Measurements from ENCODE around the gene IFIT1B. TPM values are rescaled to one million over a fixed set of nuclear protein-coding genes. Genes with fewer than 3 reads are reported as not detected.
"Not testable (repeated sequence)": the region's sequence is repeated elsewhere in the genome, so short reads cannot be mapped to it uniquely, and the experiment has no call there.

The IFIT1B gene
- total RNA-seq, 2 donors from 2014 or later: not detected

DNA sequence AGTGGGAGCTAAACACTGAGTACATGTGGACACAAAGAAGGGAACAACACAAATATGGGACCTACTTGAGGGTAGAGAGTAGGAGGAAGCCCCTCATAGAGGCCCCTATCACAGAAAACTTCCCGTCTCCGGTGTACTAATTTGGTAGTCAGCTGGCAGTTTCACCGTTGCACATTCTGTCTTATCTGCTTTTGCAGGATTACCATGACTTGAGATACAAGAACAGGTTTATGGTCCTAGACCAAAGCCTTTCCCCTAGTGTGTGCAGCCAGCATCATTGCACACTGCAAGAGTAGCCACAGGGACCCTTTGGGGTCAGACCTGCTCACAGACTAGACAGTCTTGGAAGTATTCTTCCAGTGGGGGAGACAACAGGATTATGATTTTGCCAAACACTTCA is 5.9 kb upstream of the IFIT1B start:
- ATAC-seq: no peak
- intact Hi-C loops (cut with DNase I, micrococcal nuclease): no loop called here
- DNase-seq: no peak

GRCh38 chr10:89373916-89374711 is 3.7 kb upstream of the IFIT1B start:
- intact Hi-C loops (cut with DNase I, micrococcal nuclease): no loop called here
- ATAC-seq (peak; percentile 95), DNase-seq (peak; percentile 70 to 89)

GRCh38 chr10:89374713-89375141 is 3.1 kb upstream of the IFIT1B start:
- DNase-seq (no peak), ATAC-seq (peak; percentile 8)
- intact Hi-C loops (cut with DNase I, micrococcal nuclease): no loop called here

GRCh38 chr10:89379103-89379502 is 1.2 kb downstream of the IFIT1B start:
- DNase-seq: no peak
- ATAC-seq: no peak
- intact Hi-C loops (cut with DNase I, micrococcal nuclease): no loop called here

DNA sequence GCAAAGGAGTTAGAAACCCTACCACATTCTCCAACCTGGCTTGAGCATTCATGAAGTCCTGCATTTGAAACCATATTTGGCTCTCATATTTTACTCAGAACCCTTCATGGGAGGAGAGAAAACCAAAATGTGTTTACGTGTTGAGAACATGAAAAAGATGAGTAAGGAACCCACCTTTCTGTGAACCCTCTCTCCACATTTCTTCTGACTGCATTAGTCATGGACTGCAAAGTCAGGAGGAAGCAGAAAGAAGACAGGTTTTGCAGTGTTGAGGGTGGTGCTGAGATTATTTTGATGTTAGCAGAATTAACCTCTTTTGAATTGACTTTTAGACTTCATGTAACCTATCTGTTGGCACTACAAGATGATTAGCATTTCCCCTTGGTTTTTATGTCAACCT is 4.9 kb downstream of the IFIT1B start:
- no peak for DNase-seq
- no peak for ATAC-seq

GRCh38 chr10:89384474-89385340 is 6.9 kb downstream of the IFIT1B start:
- ATAC-seq (no peak), DNase-seq (no peak)
- intact Hi-C loops (cut with DNase I, micrococcal nuclease): no loop called here

More for the DNA sequence above, 4.9 kb downstream of the IFIT1B start:
- intact Hi-C loops (cut with DNase I, micrococcal nuclease): no loop called here

DNA sequence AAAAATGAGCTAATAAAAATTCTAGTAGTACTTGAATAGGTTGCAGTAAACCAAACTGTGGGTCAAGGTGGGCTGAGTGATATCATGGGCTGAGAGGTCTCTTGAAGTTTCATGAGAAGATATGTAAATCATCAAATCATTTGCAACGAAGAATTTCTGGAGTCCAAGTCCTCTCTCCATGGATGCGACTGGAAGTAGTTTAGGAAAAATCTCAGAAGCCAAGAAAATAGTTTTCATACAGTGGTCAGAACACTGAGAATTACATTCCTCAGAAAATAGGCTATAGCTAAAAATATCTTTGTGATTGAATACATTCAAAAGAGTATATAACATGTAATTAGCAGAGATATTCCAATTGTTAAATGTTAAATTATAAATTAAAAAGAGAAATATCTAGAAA is 10.9 kb downstream of the IFIT1B start:
- intact Hi-C loops (cut with DNase I, micrococcal nuclease): no loop called here
- ATAC-seq (no peak), DNase-seq (no peak)

DNA sequence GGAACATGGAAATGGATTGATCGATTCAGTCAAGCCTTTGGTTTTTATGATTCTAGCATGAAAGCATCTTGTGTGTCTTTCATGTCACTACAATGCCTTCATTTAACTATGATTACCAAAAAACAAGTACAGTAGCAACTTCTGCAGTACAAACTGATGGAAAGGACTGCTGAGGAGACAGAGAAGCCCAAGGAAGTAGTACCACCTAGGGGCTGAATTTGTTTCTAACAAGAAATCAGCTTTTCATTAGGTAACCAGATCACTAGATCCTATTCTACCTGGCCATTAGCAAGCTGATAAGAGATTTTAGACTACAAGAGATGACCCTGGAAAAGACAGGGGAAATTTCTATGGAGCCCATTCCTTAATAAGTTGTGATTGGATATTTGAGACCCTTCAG is 11.4 kb downstream of the IFIT1B start:
- intact Hi-C loops (cut with DNase I, micrococcal nuclease): no loop called here
- DNase-seq: no peak
- no peak for ATAC-seq

- DNase-seq (no peak), ATAC-seq (no peak)
- intact Hi-C loops (cut with DNase I, micrococcal nuclease): no loop called here
Observed at GRCh38 chr10:89390476-89391225, 12.8 kb downstream of the IFIT1B start.

- intact Hi-C loops (cut with DNase I, micrococcal nuclease); ATAC-seq; DNase-seq: not testable (repeated sequence)
Observed at GRCh38 chr10:89391226-89391576, 13.3 kb downstream of the IFIT1B start.

GRCh38 chr10:89391907-89392756 is 14.3 kb downstream of the IFIT1B start, which contains the start of gene IFIT1:
IFIT1 (plus strand) TSS chr10:89392623; CDS start chr10:89392713, 90 bp downstream.
- intact Hi-C loops (cut with DNase I, micrococcal nuclease): no loop called here

DNA sequence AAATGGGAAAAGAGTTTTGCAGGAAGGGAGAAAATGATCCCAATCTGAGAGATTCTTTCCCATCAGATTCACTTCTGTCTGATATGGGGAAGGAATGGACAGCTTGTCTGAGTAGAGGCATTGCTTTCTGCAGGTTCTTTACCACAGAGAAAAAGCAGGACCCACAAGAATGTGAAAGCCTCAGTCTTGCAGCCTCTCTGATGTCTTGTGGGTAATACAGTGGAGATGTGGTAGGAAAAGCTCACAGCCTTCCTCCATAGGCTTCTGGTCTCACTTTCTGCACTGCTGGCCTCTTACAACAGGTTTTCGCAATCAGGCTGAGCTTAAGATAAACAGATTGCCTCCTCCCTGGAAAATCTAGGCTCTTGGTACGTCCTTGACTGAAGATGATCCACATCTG is 15.1 kb downstream of the IFIT1B start:
- intact Hi-C loops (cut with DNase I, micrococcal nuclease): no loop called here
- ATAC-seq (peak; percentile 46), DNase-seq (no peak)

More at GRCh38 chr10:89391907-89392756, 14.3 kb downstream of the IFIT1B start, which contains the start of gene IFIT1:
- ATAC-seq (peak; percentile 93), DNase-seq (peak; percentile 48 to 49)

GRCh38 chr10:89393898-89394297 is 16.0 kb downstream of the IFIT1B start:
- DNase-seq (no peak), ATAC-seq (peak; percentile 79)
- intact Hi-C loops (cut with DNase I, micrococcal nuclease): no loop called here

DNA sequence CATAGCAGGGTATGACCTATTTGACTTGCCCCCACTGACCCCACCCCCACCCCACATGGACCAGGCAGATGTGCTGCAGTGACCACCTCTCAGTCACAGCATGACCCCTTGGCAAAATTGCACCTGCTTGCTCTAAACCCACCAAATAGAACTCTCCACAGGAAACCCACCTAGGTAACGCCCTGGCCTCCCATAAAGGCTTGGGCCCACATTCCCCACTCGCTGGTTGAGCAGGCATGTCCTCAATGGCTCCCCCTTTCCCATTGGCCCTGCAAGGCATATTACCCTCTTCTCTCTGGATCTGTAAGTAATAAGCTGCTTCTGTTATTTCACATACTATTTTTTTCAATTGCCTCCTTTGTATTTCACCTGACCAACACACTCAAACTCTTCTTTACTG is 17.3 kb downstream of the IFIT1B start:
- intact Hi-C loops (cut with DNase I, micrococcal nuclease): no loop called here
- ATAC-seq (no peak), DNase-seq (no peak)

DNA sequence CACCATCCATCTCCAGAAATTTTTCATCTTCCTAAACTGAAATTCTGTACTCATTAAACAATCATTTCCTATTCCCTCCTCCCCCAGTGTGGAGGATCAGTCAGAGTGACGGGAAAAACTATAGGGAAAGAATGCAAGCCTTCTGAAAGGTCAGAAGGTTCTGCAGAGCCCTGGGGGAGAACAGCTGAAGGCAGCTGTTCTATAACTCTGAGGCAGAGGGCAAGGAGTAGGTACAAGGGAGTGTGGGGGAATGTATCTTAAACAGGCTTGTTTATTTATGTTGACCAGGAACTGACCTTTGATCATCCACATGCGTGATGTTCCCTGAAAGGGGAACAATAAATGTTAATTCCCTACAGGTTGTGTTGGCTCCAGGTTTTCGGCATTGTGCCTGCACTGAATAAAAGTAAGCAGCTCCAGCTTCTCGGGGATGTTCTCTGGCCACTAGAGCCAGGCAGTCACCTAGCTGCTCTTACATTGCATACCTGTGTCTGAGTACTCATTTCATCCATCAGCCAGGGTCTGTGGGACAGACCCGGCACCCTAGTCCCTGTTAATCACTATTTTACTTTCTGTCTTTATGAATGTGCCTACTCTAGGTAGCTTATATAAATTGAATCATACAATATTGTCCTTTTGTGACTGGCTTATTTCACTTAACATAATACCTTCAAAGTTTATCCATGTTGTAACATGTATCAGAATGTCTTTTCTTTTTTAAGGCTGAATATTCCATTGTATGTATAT is 20.3 kb downstream of the IFIT1B start:
- intact Hi-C loops (cut with DNase I, micrococcal nuclease): no loop called here
- ATAC-seq: peak; percentile 26
- DNase-seq: no peak

DNA sequence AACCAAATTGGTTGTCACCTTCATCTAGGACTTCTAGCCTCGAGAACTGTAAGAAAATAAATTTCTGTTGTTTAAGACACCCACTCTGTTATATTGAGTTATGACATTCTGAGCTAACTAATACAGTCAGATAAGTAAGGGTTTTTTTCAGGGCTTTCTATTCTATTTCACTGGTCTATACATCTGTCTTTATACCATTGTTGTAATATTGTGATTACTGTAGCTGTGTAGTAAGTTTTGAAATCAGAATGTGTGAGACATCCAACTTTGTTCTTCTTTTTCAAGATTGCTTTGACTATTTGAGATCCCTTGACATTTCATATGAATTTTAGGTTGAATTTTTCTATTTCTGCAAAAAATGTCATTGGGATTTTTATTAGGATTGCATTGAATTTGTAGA is 22.1 kb downstream of the IFIT1B start:
- intact Hi-C loops (cut with DNase I, micrococcal nuclease): no loop called here
- no peak for ATAC-seq
- DNase-seq: no peak

DNA sequence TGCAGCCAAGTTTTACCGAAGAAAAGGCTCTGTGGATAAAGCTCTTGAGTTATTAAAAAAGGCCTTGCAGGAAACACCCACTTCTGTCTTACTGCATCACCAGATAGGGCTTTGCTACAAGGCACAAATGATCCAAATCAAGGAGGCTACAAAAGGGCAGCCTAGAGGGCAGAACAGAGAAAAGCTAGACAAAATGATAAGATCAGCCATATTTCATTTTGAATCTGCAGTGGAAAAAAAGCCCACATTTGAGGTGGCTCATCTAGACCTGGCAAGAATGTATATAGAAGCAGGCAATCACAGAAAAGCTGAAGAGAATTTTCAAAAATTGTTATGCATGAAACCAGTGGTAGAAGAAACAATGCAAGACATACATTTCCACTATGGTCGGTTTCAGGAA is 25.2 kb downstream of the IFIT1B start:
- intact Hi-C loops (cut with DNase I, micrococcal nuclease): no loop called here
- ATAC-seq (no peak), DNase-seq (no peak)

Measured in left colon (tissue), 2 donors.